GM04503 (cell line): ENCODE results near the gene PRRC2B.
"Not testable (repeated sequence)": the region's sequence is repeated elsewhere in the genome, so short reads cannot be mapped to it uniquely, and the experiment has no call there.

Experiments
- DNase-seq: peaks from one replicate; pipeline ENCODE4 v3.0.0-alpha.2; 2012; ENCODE audit warnings: low read depth

Gene PRRC2B

GRCh38 chr9:131539223-131539923 lies 145.5 kb downstream of the PRRC2B start:
- DNase-seq, result no peak

GRCh38 chr9:131543141-131543540 lies 149.3 kb downstream of the PRRC2B start:
- DNase-seq, result no peak

- DNase-seq, result no peak
Observed at GRCh38 chr9:131545003-131545785, 151.3 kb downstream of the PRRC2B start, which contains the start of gene PRRT1B. TSS of gene PRRT1B (plus strand) at chr9:131545523. CDS start at chr9:131545616, 93 bp downstream.

GRCh38 chr9:131545786-131546335 lies 152.0 kb downstream of the PRRC2B start:
- no peak for DNase-seq

GRCh38 chr9:131546336-131547084 lies 152.6 kb downstream of the PRRC2B start:
- DNase-seq, result no peak

GRCh38 chr9:131549186-131549585 lies 155.3 kb downstream of the PRRC2B start:
- not testable (repeated sequence) for DNase-seq
